ENCODE data around the gene ITPR2.

DNA sequence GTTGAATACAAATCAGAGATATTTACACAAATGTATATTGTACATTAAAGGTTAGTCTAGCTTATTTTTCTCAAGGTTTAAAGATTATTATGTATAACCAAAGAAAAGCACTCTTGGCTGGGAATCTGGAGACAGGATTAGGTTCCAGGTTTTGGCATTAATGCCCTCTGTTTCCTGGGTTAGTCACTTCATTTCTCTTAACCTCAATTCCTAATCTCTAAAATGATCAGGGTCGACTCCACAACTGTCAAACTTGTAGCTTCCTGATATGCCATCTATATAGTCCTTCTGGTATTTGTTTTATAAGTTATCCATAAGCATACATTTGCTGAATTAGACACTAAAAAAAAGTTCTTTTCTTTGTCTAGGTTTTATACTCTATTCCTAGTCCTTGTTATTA lies 2.6 kb downstream of the ITPR2 start:
- no peak for TF ChIP-seq POLR2A (IDR thresholded peaks at IDR 0.05; ENCODE audit: low read depth, low read length)
- TF ChIP-seq POLR2AphosphoS5 (IDR thresholded peaks at IDR 0.05; ENCODE audit: low read depth, low read length): no peak
- TF ChIP-seq TAF1 (IDR thresholded peaks at IDR 0.05; ENCODE audit: borderline replicate concordance, low read depth, low read length): no peak

Measured in GM12892 (cell line).